ENCODE results near the gene LHX1. TPM values are rescaled to one million over a fixed set of nuclear protein-coding genes. Genes with fewer than 3 reads are reported as not detected.

LHX1 gene
- polyA plus RNA-seq, 3 donors, result 75.4 to 80.9 (median 76.2) TPM

- no peak for DNase-seq (ENCODE audit: low read depth in 3 of 3, low spot score in 2 of 3)
These were observed 12.8 kb downstream of the LHX1 start for GRCh38 chr17:36950027-36950426.

DNA sequence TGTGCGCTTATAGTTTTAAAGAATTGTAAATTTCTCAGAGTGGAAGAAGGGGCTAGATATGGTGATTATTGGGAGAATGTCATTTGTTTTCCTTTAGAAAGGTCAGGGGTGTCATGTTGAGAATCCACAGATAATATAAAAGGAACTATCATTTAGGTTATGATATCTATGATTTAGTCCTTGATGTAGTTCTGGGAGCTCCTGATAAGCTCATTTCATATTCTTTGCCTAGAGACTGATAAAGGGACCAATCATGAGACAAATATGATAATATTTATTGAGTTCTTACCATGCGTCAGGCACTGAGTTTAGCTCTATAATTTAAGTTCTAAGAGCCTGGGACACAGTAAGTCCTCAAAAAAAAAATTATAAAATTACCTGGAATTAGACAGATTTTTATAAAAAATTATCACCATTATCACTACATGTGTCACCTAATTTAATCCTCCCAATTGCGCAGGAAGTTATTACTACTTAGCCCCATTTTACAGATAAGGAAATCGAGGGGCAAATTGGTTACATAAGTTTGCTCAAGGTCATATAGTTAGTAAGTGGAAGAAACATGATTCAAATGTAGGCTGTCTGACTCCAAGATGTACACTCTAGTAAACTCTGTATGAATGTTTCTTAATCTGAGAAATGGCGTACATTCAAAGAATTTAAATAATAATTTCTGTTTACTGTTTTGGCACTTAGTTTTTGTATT lies 14.0 kb downstream of the LHX1 start:
- no peak for DNase-seq (ENCODE audit: low read depth in 3 of 3, low spot score in 2 of 3)

DNA sequence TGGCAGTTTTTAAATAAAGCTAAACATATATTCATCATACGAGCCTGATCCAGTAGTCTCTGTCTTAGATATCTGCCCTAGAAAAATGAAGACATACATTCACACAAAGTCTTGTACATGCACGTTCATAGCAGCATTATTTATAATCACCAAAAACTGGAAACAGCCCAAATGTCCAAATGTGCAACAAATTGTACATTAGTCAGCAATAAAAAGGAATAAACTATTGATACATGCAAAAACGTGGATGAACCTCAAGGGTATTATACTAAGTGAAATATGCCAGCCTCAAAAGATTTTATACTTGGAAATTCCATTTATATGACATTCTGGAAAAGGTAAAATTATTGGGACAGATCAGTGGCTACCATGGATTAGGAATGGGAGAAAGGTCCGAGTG lies 34.2 kb downstream of the LHX1 start:
- DNase-seq (ENCODE audit: low read depth in 3 of 3, low spot score in 2 of 3), result no peak

DNA sequence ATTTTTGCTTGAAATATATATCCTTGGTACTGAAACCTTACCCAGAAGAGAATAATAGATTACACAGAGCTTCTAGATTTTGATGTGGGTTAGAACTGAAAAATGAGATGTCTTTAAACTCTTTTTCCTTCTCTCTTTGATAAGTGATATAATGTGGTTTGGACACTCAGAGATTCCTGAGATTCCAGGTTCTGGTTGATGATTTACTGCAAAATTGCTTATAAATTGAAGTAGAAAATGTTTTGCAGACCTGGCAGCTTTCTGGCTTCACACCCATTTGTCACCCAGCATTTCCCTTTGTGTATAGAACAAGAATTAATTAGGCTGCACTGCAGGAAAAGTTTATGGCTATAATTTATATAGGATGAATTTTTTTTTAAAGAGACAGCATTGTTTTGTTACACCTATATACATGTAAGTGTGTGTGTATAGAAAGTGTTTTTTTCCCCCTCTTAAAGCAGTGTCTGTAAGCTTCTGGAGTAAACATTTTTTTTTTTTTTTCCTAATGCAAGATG lies 35.0 kb downstream of the LHX1 start:
- no peak for DNase-seq (ENCODE audit: low read depth in 3 of 3, low spot score in 2 of 3)

GRCh38 chr17:36972905-36973304 lies 35.6 kb downstream of the LHX1 start:
- DNase-seq (ENCODE audit: low read depth in 3 of 3, low spot score in 2 of 3), result no peak

DNA sequence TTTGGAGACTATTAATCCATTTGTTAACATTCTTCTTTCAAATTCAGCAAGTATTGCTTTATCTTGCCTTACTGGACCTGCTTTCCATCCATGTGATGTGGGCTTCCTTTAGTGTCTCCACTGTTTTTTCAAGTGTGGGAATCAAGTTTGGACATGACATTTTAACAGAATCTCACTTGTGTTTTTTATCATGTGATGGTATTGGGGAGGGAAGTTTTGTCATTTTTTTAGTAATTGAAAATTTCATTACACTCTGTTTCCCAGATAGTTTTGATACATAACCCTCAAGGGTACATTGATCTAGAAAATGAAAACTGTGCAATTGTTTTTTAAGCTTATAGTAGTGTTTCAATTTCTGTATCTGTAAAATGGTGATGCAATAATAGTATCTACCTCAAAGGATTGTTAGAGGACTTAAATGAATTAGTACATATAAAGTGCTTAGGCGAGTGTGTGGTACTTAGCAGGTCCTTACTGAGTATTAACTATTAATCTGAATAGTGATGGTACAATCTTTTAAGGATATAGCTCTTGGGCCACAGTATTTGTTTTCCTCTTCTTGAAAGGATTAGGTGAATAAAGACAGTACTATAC lies 38.7 kb downstream of the LHX1 start:
- DNase-seq (ENCODE audit: low read depth in 3 of 3, low spot score in 2 of 3), result no peak

GRCh38 chr17:36977066-36977465 lies 39.8 kb downstream of the LHX1 start:
- DNase-seq (ENCODE audit: low read depth in 3 of 3, low spot score in 2 of 3), result no peak

DNA sequence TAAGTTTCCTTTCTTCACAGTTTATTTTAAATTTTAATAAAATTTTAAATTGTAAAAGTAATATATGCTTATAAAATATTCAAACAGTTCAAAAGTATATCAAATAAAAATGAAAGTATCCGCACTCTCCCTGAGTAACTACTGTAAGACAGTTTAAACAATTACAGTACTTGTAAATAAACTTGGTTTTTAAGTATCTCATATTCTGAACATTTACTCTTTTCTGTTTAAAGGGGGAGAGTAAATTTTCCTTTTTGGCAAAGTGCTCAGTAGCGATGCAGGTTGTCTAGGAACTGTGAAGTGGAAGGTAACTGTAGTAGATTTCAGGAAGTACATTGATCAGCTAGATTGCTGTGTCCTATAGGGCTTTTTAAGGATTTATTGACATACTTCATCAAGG lies 40.3 kb downstream of the LHX1 start:
- no peak for DNase-seq (ENCODE audit: low read depth in 3 of 3, low spot score in 2 of 3)

DNA sequence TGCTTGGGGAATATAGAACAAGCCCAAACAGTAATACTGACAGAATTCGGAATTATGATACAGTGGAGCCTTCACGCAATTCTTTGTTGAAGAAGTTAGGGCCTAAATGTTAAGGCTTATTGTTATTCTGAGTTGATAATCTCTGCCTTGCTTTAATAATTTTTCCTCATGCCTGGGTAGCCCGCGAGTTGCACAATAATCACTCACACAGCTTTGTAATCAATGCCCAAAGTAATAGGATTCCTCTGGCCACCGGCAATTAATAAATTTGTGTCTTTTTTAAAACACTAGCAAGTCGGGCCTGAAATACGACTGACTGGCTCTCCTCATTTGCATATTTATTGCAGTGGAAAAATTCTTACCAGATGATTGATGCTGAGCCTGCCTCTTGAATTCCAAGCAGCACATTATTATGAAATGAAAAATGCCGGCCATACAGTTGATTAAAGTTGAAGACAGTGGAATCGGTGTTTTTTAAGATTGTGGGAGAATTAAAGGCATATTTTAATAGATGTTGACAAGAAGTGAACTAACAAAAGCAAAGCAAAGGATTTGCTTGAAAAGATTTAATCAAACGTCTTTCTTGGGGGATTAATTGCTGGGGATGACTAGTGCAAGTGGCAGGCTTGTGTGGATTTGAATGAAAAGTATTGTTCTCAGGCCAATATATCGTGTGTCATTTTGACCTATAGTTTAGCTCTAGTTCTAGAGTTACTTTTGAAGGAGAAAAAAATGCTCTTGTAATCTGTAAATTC lies 41.7 kb downstream of the LHX1 start:
- no peak for DNase-seq (ENCODE audit: low read depth in 3 of 3, low spot score in 2 of 3)

- no peak for DNase-seq (ENCODE audit: low read depth in 3 of 3, low spot score in 2 of 3)
These were observed 42.3 kb downstream of the LHX1 start for GRCh38 chr17:36979565-36979941.

GRCh38 chr17:36980280-36980761 lies 43.0 kb downstream of the LHX1 start:
- no peak for DNase-seq (ENCODE audit: low read depth in 3 of 3, low spot score in 2 of 3)

DNA sequence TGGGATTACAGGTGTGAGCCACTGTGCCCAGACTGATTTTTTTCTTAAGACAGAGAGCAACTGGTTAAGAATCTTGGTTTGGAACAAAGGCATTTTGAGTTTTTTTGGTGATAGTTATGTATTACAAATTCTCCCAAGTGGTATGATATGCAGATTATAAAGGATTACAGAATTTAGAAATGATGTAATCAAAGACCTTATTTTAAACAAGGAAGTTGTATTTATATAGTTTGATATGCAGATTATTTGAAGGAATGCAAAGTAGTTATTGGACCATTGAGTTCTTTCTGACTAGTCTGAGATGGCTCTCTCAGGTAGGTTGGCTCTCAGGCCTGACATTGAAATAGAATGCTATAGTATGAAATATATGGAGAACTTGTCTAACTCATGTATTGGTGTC lies 46.3 kb downstream of the LHX1 start:
- DNase-seq (ENCODE audit: low read depth in 3 of 3, low spot score in 2 of 3), result no peak

GRCh38 chr17:36989173-36989572 lies 51.9 kb downstream of the LHX1 start:
- no peak for DNase-seq (ENCODE audit: low read depth in 3 of 3, low spot score in 2 of 3)

- DNase-seq (ENCODE audit: low read depth in 3 of 3, low spot score in 2 of 3), result no peak
These were observed 55.4 kb downstream of the LHX1 start for GRCh38 chr17:36992701-36993100.

GRCh38 chr17:36993227-36993626 lies 56.0 kb downstream of the LHX1 start:
- no peak for DNase-seq (ENCODE audit: low read depth in 3 of 3, low spot score in 2 of 3)

Other genes starting within 250 kb of the LHX1 start
- 10 to 100 TPM; 54.2 to 57.3 (median 56.0) TPM for gene AATF, start 11.5 kb downstream of the LHX1 start, polyA plus RNA-seq (ENCODE audit: insufficient read length in 3 of 3)